ENCODE results near the gene FIS1.

The FIS1 gene

GRCh38 chr7:101233907-101234547 is 10.9 kb downstream of the FIS1 start:
- DNase-seq: no peak

GRCh38 chr7:101232141-101232850 is 12.6 kb downstream of the FIS1 start:
- no peak for DNase-seq

- no peak for DNase-seq
Observed at GRCh38 chr7:101231644-101232043, 13.2 kb downstream of the FIS1 start.

GRCh38 chr7:101226721-101227120 is 18.2 kb downstream of the FIS1 start:
- DNase-seq: no peak

GRCh38 chr7:101225650-101226049 is 19.2 kb downstream of the FIS1 start:
- DNase-seq: no peak

GRCh38 chr7:101223528-101223927 is 21.4 kb downstream of the FIS1 start:
- no peak for DNase-seq

- no peak for DNase-seq
Observed at GRCh38 chr7:101222275-101222830, 22.5 kb downstream of the FIS1 start.

- DNase-seq: no peak
Observed at GRCh38 chr7:101220295-101220694, 24.6 kb downstream of the FIS1 start.

- DNase-seq: no peak
Observed at GRCh38 chr7:101218236-101219125, 26.4 kb downstream of the FIS1 start.

- DNase-seq: peak; percentile 91 to 97 (median 93)
Observed at GRCh38 chr7:101217388-101218235, 27.3 kb downstream of the FIS1 start, which contains the start of the genes PLOD3 and ZNHIT1. PLOD3 (minus strand) TSS chr7:101217581; CDS start chr7:101217274, 307 bp downstream. ZNHIT1 (plus strand) TSS chr7:101218165; CDS start chr7:101218196, 31 bp downstream.

- DNase-seq: no peak
Observed at GRCh38 chr7:101216860-101217387, 28.0 kb downstream of the FIS1 start.

- no peak for DNase-seq
Observed at GRCh38 chr7:101216001-101216859, 28.7 kb downstream of the FIS1 start.

- DNase-seq: no peak
Observed at GRCh38 chr7:101212014-101212413, 32.9 kb downstream of the FIS1 start.

- no peak for DNase-seq
Observed at GRCh38 chr7:101211501-101211900, 33.4 kb downstream of the FIS1 start.

- no peak for DNase-seq
Observed at GRCh38 chr7:101210143-101210542, 34.7 kb downstream of the FIS1 start.

GRCh38 chr7:101208794-101209193 is 36.1 kb downstream of the FIS1 start:
- DNase-seq: no peak

- no peak for DNase-seq
Observed at GRCh38 chr7:101207459-101207858, 37.4 kb downstream of the FIS1 start.

GRCh38 chr7:101206665-101207042 is 38.2 kb downstream of the FIS1 start:
- DNase-seq: no peak

- no peak for DNase-seq
Observed at GRCh38 chr7:101205901-101206664, 38.8 kb downstream of the FIS1 start.
